Transverse colon (tissue), 4 donors: ENCODE data around the gene WDR75.

Source experiments
- EP300 ChIP-seq: sonication (generic); formaldehyde crosslinking; IDR thresholded peaks from one replicate; pipeline ENCODE4 v1.6.1; 2017; ENCODE audit warnings: antibody characterized with exemption, low read depth
- POLR2AphosphoS5 ChIP-seq, 3 donors: sonication (generic); formaldehyde crosslinking; IDR thresholded peaks; one replicate each; pipeline ENCODE4 v1.6.1; 2016; ENCODE audit warnings: antibody characterized with exemption in 3 of 3
- TF ChIP-seq, protein P1 (sequence below), 5 experiments: fragments of 200-600 bp in 3 of 5; fragments of 450-650 bp in 2 of 5; sonication (generic) in 3 of 5; IDR thresholded peaks; 1 replicate in 2 of 5; 2 replicates in 3 of 5; pipeline ENCODE4 v1.5.1; 2016 to 2017; ENCODE audit warnings: antibody characterized with exemption in 5 of 5, inconsistent platforms in 3 of 5, mild to moderate bottlenecking in 2 of 5, moderate library complexity in 1 of 5

DNA sequence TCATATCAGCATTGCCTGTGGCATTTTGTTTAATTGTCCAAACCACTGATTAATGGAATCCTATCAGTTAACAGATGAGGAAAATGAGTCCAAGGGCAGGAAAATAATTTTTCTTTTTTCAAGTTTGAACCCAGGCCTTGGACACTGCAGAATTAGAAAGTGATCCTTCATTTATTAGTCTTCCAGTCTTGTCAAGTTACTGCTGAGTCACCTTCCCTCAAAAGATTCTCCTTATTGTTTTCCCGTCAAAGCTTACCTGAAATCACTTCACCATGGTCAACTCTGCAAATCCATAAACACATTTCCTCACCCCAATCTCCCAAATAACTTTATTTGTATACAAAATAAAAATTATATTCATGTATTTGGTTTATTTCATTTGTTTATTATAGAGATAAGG, 57.9 kb downstream of the WDR75 start:
- TF ChIP-seq, protein P1, sequence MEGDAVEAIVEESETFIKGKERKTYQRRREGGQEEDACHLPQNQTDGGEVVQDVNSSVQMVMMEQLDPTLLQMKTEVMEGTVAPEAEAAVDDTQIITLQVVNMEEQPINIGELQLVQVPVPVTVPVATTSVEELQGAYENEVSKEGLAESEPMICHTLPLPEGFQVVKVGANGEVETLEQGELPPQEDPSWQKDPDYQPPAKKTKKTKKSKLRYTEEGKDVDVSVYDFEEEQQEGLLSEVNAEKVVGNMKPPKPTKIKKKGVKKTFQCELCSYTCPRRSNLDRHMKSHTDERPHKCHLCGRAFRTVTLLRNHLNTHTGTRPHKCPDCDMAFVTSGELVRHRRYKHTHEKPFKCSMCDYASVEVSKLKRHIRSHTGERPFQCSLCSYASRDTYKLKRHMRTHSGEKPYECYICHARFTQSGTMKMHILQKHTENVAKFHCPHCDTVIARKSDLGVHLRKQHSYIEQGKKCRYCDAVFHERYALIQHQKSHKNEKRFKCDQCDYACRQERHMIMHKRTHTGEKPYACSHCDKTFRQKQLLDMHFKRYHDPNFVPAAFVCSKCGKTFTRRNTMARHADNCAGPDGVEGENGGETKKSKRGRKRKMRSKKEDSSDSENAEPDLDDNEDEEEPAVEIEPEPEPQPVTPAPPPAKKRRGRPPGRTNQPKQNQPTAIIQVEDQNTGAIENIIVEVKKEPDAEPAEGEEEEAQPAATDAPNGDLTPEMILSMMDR (IDR thresholded peaks at IDR 0.05): no peak
- TF ChIP-seq POLR2AphosphoS5 (IDR thresholded peaks at IDR 0.05): no peak
- no peak for TF ChIP-seq EP300
